Measurements from ENCODE around the gene DEF6.

DNA sequence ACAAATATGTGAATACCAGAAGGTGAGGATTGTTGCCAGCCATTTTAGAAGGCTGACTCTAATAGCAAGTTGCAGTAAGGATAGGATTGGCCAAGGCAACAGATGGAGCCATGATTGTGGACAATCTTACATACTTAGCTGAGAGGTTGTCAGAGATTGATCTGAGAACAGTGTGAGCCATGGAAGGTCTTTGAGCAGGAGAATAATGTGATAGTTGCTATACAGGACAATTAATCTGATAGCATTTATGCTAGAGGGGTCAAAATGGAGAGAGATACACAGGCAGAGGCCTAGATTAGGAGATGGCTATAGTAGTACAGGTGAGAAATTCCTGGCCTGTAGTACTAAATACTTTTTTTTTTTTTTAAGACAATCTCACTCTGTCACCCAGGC lies 68.6 kb downstream of the DEF6 start:
- TF ChIP-seq, protein P1, sequence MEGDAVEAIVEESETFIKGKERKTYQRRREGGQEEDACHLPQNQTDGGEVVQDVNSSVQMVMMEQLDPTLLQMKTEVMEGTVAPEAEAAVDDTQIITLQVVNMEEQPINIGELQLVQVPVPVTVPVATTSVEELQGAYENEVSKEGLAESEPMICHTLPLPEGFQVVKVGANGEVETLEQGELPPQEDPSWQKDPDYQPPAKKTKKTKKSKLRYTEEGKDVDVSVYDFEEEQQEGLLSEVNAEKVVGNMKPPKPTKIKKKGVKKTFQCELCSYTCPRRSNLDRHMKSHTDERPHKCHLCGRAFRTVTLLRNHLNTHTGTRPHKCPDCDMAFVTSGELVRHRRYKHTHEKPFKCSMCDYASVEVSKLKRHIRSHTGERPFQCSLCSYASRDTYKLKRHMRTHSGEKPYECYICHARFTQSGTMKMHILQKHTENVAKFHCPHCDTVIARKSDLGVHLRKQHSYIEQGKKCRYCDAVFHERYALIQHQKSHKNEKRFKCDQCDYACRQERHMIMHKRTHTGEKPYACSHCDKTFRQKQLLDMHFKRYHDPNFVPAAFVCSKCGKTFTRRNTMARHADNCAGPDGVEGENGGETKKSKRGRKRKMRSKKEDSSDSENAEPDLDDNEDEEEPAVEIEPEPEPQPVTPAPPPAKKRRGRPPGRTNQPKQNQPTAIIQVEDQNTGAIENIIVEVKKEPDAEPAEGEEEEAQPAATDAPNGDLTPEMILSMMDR (IDR thresholded peaks at IDR 0.05): no peak
- TF ChIP-seq POLR2A (IDR thresholded peaks at IDR 0.05): no peak
- TF ChIP-seq POLR2AphosphoS5 (IDR thresholded peaks at IDR 0.05): no peak
- TF ChIP-seq EP300 (IDR thresholded peaks at IDR 0.05): no peak
